GM23338 (cell line): Measurements from ENCODE around the gene CD80. TPM values are rescaled to one million over a fixed set of nuclear protein-coding genes. Genes with fewer than 3 reads are reported as not detected.
A peak's percentile ranks its signal among the peaks of the same experiment; 100 is the strongest.

Experiments
- ATAC-seq: fragments of 200-7000 bp; cut with Tn5 transposase; 3 replicates; pipeline ENCODE4 v1.9.1; 2020
- DNase-seq: peaks from one replicate; pipeline ENCODE4 v3.0.0-alpha.2; 2015; ENCODE audit warnings: low spot score
- H2AFZ ChIP-seq: fragments of 200-600 bp; sonication (generic); 2 replicates; pipeline ENCODE4 v1.8.0; 2016; ENCODE audit warnings: antibody characterized with exemption, mild to moderate bottlenecking, moderate library complexity
- H3F3A ChIP-seq: fragments of 200-600 bp; sonication (generic); replicated peaks from 2 replicates; pipeline ENCODE4 v1.8.0; 2017; ENCODE audit warnings: antibody characterized with exemption, mixed run types, low read depth
- H3K27ac ChIP-seq: fragments of 200-600 bp; sonication (generic); 2 replicates; pipeline ENCODE4 v1.6.1; 2016; ENCODE audit warnings: low read depth
- H3K27me3 ChIP-seq: fragments of 200-600 bp; sonication (generic); 2 replicates; pipeline ENCODE4 v1.8.0; 2016; ENCODE audit warnings: mild to moderate bottlenecking, mixed run types, moderate library complexity; ENCODE audit not compliant: insufficient read depth
- H3K36me3 ChIP-seq: fragments of 200-600 bp; sonication (generic); 2 replicates; pipeline ENCODE4 v1.8.0; 2016; ENCODE audit warnings: mild to moderate bottlenecking; ENCODE audit not compliant: insufficient read depth
- H3K4me1 ChIP-seq: fragments of 200-600 bp; sonication (generic); 2 replicates; pipeline ENCODE4 v1.8.0; 2016; ENCODE audit warnings: mild to moderate bottlenecking, moderate library complexity; ENCODE audit not compliant: insufficient read depth
- H3K4me2 ChIP-seq: fragments of 200-600 bp; sonication (generic); 2 replicates; pipeline ENCODE4 v1.7.1; 2017; ENCODE audit warnings: mixed run types
- H3K4me3 ChIP-seq: fragments of 200-600 bp; sonication (generic); 2 replicates; pipeline ENCODE4 v1.6.1; 2016; ENCODE audit warnings: mixed run types
- H3K79me2 ChIP-seq: fragments of 200-600 bp; sonication (generic); replicated peaks from 2 replicates; pipeline ENCODE4 v1.8.0; 2017; ENCODE audit warnings: mild to moderate bottlenecking; ENCODE audit not compliant: insufficient read depth
- H3K9me2 ChIP-seq: fragments of 200-600 bp; sonication (generic); 2 replicates; pipeline ENCODE4 v1.8.0; 2017; ENCODE audit not compliant: insufficient read depth
- H4K20me1 ChIP-seq: fragments of 200-600 bp; sonication (generic); replicated peaks from 2 replicates; pipeline ENCODE4 v1.8.0; 2017; ENCODE audit warnings: mild to moderate bottlenecking; ENCODE audit not compliant: insufficient read depth
- H3K27ac Mint-ChIP-seq: 2 replicates; pipeline ENCODE4 v1.8.0; 2020; ENCODE audit warnings: inconsistent platforms, mild to moderate bottlenecking, moderate library complexity, mixed read lengths
- H3K27me3 Mint-ChIP-seq: 3 replicates; pipeline ENCODE4 v1.8.0; 2022; ENCODE audit warnings: low read depth, mild to moderate bottlenecking, moderate library complexity, mixed read lengths, inconsistent platforms; ENCODE audit not compliant: insufficient read depth, poor library complexity
- H3K36me3 Mint-ChIP-seq: 3 replicates; pipeline ENCODE4 v1.8.0; 2021; ENCODE audit warnings: low read depth, mild to moderate bottlenecking, inconsistent platforms, moderate library complexity, mixed read lengths
- H3K4me1 Mint-ChIP-seq: 3 replicates; pipeline ENCODE4 v1.8.0; 2020; ENCODE audit warnings: mild to moderate bottlenecking, inconsistent platforms, mixed read lengths
- H3K4me3 Mint-ChIP-seq: 3 replicates; pipeline ENCODE4 v1.8.0; 2021; ENCODE audit warnings: moderate library complexity, mild to moderate bottlenecking, inconsistent platforms, mixed read lengths
- H3K9me3 Mint-ChIP-seq: 3 replicates; pipeline ENCODE4 v1.8.0; 2020; ENCODE audit warnings: moderate library complexity, mild to moderate bottlenecking, inconsistent platforms, mixed read lengths
- CREB1 ChIP-seq: fragments of 250-450 bp; sonication (Bioruptor Pico); IDR thresholded peaks from 2 replicates; pipeline ENCODE4 v1.5.0; 2020; ENCODE audit warnings: low read depth, mild to moderate bottlenecking, moderate library complexity
- EZH2 ChIP-seq: fragments of 200-600 bp; sonication (generic); IDR thresholded peaks from one replicate; pipeline ENCODE4 v1.8.0; 2017; ENCODE audit warnings: antibody characterized with exemption, mild to moderate bottlenecking, low read depth; ENCODE audit not compliant: unreplicated experiment
- EZH2phosphoT487 ChIP-seq: fragments of 200-600 bp; sonication (generic); IDR thresholded peaks from one replicate; pipeline ENCODE4 v1.8.1; 2018; ENCODE audit warnings: antibody characterized with exemption; ENCODE audit not compliant: unreplicated experiment
- JUNB ChIP-seq: IDR thresholded peaks from one replicate; pipeline ENCODE4 v1.6.1; 2016; ENCODE audit warnings: antibody characterized with exemption; ENCODE audit not compliant: unreplicated experiment
- NANOG ChIP-seq: IDR thresholded peaks from 2 replicates; pipeline ENCODE4 v1.6.1; 2016; ENCODE audit warnings: antibody characterized with exemption, borderline replicate concordance
- POLR2AphosphoS5 ChIP-seq: IDR thresholded peaks from 2 replicates; pipeline ENCODE4 v1.6.1; 2016; ENCODE audit warnings: antibody characterized with exemption, low read depth
- STAT1 ChIP-seq: IDR thresholded peaks from one replicate; pipeline ENCODE4 v1.6.1; 2016; ENCODE audit warnings: antibody characterized with exemption; ENCODE audit not compliant: unreplicated experiment
- ZNF114 ChIP-seq: fragments of 250-450 bp; sonication (Bioruptor Pico); IDR thresholded peaks from 2 replicates; pipeline ENCODE4 v1.5.0; 2020; ENCODE audit warnings: mild to moderate bottlenecking, moderate library complexity
- ZNF331 ChIP-seq: fragments of 250-450 bp; sonication (Bioruptor Pico); IDR thresholded peaks from 2 replicates; pipeline ENCODE4 v1.5.0; 2020; ENCODE audit warnings: low read depth, mild to moderate bottlenecking, moderate library complexity
- polyA plus RNA-seq: library from polyadenylated mRNA; unstranded; fragments of >200 nt; fragmentation: Nextera tagmentation; extraction: Ambion mirVana; gene quantifications from 2 replicates; pipeline ENCODE4 v1.2.1, GENCODE V29; 2016
- total RNA-seq: library from RNA; depleted of rRNA; stranded (reverse); fragments of >200 nt; shearing (Covaris generic); gene quantifications from 2 replicates; pipeline ENCODE4 v1.2.3, GENCODE V29; 2014
- TF ChIP-seq, protein P1 (sequence below), 2 experiments: fragments of 200-600 bp in 1 of 2; sonication (generic) in 1 of 2; conservative IDR thresholded peaks; 2 replicates each; pipeline versions ENCODE4 v1.5.1 to v1.6.1; 2016 to 2017; ENCODE audit warnings: antibody characterized with exemption in 2 of 2, low read depth in 2 of 2, mild to moderate bottlenecking in 2 of 2, moderate library complexity in 1 of 2
- TF ChIP-seq, protein P2 (sequence below): fragments of 250-450 bp; sonication (Bioruptor Pico); IDR thresholded peaks from 2 replicates; pipeline ENCODE4 v1.5.0; 2020; ENCODE audit warnings: mild to moderate bottlenecking, moderate library complexity
- TF ChIP-seq, protein P3 (sequence below): IDR thresholded peaks from 2 replicates; pipeline ENCODE4 v1.6.1; 2016; ENCODE audit warnings: antibody characterized with exemption
- TF ChIP-seq, protein P4 (sequence below): IDR thresholded peaks from one replicate; pipeline ENCODE4 v1.6.1; 2018; ENCODE audit warnings: antibody characterized with exemption; ENCODE audit not compliant: unreplicated experiment

CD80 gene
- total and polyA plus RNA-seq, 2 experiments from 2014 or later = not detected

- H3F3A ChIP-seq = no peaks in the 10 kb centered on the region
- H3K4me1 Mint-ChIP-seq = no peaks in the 10 kb centered on the region
- ATAC-seq (no peak), DNase-seq (no peak)
- peak overlapping the region; percentile 91 for H2AFZ ChIP-seq
- no peaks in the 10 kb centered on the region for H3K4me1 ChIP-seq
- peaks cover 4% of the 10 kb centered on the region for H3K27me3 Mint-ChIP-seq
- no peaks in the 10 kb centered on the region for H3K36me3 ChIP-seq
- H3K9me2 ChIP-seq = no peaks in the 10 kb centered on the region
- H3K27ac Mint-ChIP-seq = no peak overlapping the region
- no peak for TF ChIP-seq STAT1
- no peak for TF ChIP-seq POLR2AphosphoS5
- TF ChIP-seq, protein P1, sequence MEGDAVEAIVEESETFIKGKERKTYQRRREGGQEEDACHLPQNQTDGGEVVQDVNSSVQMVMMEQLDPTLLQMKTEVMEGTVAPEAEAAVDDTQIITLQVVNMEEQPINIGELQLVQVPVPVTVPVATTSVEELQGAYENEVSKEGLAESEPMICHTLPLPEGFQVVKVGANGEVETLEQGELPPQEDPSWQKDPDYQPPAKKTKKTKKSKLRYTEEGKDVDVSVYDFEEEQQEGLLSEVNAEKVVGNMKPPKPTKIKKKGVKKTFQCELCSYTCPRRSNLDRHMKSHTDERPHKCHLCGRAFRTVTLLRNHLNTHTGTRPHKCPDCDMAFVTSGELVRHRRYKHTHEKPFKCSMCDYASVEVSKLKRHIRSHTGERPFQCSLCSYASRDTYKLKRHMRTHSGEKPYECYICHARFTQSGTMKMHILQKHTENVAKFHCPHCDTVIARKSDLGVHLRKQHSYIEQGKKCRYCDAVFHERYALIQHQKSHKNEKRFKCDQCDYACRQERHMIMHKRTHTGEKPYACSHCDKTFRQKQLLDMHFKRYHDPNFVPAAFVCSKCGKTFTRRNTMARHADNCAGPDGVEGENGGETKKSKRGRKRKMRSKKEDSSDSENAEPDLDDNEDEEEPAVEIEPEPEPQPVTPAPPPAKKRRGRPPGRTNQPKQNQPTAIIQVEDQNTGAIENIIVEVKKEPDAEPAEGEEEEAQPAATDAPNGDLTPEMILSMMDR (conservative IDR thresholded peaks at IDR 0.05; ENCODE audit: low read depth in 2 of 2) = no peak
- TF ChIP-seq EZH2 = no peak
- no peak for TF ChIP-seq ZNF331 (CRISPR knock-in tag)
- no peak for TF ChIP-seq ZNF114 (CRISPR knock-in tag)
- TF ChIP-seq, protein P2, sequence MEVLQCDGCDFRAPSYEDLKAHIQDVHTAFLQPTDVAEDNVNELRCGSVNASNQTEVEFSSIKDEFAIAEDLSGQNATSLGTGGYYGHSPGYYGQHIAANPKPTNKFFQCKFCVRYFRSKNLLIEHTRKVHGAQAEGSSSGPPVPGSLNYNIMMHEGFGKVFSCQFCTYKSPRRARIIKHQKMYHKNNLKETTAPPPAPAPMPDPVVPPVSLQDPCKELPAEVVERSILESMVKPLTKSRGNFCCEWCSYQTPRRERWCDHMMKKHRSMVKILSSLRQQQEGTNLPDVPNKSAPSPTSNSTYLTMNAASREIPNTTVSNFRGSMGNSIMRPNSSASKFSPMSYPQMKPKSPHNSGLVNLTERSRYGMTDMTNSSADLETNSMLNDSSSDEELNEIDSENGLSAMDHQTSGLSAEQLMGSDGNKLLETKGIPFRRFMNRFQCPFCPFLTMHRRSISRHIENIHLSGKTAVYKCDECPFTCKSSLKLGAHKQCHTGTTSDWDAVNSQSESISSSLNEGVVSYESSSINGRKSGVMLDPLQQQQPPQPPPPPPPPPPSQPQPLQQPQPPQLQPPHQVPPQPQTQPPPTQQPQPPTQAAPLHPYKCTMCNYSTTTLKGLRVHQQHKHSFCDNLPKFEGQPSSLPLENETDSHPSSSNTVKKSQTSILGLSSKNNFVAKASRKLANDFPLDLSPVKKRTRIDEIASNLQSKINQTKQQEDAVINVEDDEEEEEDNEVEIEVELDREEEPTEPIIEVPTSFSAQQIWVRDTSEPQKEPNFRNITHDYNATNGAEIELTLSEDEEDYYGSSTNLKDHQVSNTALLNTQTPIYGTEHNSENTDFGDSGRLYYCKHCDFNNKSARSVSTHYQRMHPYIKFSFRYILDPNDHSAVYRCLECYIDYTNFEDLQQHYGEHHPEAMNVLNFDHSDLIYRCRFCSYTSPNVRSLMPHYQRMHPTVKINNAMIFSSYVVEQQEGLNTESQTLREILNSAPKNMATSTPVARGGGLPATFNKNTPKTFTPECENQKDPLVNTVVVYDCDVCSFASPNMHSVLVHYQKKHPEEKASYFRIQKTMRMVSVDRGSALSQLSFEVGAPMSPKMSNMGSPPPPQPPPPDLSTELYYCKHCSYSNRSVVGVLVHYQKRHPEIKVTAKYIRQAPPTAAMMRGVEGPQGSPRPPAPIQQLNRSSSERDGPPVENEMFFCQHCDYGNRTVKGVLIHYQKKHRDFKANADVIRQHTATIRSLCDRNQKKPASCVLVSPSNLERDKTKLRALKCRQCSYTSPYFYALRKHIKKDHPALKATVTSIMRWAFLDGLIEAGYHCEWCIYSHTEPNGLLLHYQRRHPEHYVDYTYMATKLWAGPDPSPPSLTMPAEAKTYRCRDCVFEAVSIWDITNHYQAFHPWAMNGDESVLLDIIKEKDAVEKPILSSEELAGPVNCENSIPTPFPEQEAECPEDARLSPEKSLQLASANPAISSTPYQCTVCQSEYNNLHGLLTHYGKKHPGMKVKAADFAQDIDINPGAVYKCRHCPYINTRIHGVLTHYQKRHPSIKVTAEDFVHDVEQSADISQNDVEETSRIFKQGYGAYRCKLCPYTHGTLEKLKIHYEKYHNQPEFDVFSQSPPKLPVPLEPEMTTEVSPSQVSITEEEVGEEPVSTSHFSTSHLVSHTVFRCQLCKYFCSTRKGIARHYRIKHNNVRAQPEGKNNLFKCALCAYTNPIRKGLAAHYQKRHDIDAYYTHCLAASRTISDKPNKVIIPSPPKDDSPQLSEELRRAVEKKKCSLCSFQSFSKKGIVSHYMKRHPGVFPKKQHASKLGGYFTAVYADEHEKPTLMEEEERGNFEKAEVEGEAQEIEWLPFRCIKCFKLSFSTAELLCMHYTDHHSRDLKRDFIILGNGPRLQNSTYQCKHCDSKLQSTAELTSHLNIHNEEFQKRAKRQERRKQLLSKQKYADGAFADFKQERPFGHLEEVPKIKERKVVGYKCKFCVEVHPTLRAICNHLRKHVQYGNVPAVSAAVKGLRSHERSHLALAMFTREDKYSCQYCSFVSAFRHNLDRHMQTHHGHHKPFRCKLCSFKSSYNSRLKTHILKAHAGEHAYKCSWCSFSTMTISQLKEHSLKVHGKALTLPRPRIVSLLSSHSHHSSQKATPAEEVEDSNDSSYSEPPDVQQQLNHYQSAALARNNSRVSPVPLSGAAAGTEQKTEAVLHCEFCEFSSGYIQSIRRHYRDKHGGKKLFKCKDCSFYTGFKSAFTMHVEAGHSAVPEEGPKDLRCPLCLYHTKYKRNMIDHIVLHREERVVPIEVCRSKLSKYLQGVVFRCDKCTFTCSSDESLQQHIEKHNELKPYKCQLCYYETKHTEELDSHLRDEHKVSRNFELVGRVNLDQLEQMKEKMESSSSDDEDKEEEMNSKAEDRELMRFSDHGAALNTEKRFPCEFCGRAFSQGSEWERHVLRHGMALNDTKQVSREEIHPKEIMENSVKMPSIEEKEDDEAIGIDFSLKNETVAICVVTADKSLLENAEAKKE (CRISPR knock-in tag) = no peak
- TF ChIP-seq NANOG = no peak
- TF ChIP-seq CREB1 = no peak
- TF ChIP-seq, protein P3, sequence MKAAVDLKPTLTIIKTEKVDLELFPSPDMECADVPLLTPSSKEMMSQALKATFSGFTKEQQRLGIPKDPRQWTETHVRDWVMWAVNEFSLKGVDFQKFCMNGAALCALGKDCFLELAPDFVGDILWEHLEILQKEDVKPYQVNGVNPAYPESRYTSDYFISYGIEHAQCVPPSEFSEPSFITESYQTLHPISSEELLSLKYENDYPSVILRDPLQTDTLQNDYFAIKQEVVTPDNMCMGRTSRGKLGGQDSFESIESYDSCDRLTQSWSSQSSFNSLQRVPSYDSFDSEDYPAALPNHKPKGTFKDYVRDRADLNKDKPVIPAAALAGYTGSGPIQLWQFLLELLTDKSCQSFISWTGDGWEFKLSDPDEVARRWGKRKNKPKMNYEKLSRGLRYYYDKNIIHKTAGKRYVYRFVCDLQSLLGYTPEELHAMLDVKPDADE = no peak
- TF ChIP-seq JUNB = no peak
- TF ChIP-seq, protein P4, sequence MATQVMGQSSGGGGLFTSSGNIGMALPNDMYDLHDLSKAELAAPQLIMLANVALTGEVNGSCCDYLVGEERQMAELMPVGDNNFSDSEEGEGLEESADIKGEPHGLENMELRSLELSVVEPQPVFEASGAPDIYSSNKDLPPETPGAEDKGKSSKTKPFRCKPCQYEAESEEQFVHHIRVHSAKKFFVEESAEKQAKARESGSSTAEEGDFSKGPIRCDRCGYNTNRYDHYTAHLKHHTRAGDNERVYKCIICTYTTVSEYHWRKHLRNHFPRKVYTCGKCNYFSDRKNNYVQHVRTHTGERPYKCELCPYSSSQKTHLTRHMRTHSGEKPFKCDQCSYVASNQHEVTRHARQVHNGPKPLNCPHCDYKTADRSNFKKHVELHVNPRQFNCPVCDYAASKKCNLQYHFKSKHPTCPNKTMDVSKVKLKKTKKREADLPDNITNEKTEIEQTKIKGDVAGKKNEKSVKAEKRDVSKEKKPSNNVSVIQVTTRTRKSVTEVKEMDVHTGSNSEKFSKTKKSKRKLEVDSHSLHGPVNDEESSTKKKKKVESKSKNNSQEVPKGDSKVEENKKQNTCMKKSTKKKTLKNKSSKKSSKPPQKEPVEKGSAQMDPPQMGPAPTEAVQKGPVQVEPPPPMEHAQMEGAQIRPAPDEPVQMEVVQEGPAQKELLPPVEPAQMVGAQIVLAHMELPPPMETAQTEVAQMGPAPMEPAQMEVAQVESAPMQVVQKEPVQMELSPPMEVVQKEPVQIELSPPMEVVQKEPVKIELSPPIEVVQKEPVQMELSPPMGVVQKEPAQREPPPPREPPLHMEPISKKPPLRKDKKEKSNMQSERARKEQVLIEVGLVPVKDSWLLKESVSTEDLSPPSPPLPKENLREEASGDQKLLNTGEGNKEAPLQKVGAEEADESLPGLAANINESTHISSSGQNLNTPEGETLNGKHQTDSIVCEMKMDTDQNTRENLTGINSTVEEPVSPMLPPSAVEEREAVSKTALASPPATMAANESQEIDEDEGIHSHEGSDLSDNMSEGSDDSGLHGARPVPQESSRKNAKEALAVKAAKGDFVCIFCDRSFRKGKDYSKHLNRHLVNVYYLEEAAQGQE = no peak
- TF ChIP-seq EZH2phosphoT487 = no peak
- no peaks in the 10 kb centered on the region for H3K9me3 Mint-ChIP-seq
- H3K27me3 ChIP-seq = no peaks in the 10 kb centered on the region
- no peaks in the 10 kb centered on the region for H4K20me1 ChIP-seq
- H3K4me3 Mint-ChIP-seq = no peak overlapping the region
- no peaks in the 10 kb centered on the region for H3K36me3 Mint-ChIP-seq
- no peak overlapping the region for H3K4me2 ChIP-seq
- no peaks in the 10 kb centered on the region for H3K79me2 ChIP-seq
- no peak overlapping the region for H3K27ac ChIP-seq
- no peak overlapping the region for H3K4me3 ChIP-seq
Observed at GRCh38 chr3:119571230-119571629, 11.8 kb upstream of the CD80 start.
